ENCODE measurements around the gene MYBPHL.
"Not testable (repeated sequence)": the region's sequence is repeated elsewhere in the genome, so short reads cannot be mapped to it uniquely, and the experiment has no call there.

MYBPHL gene

DNA sequence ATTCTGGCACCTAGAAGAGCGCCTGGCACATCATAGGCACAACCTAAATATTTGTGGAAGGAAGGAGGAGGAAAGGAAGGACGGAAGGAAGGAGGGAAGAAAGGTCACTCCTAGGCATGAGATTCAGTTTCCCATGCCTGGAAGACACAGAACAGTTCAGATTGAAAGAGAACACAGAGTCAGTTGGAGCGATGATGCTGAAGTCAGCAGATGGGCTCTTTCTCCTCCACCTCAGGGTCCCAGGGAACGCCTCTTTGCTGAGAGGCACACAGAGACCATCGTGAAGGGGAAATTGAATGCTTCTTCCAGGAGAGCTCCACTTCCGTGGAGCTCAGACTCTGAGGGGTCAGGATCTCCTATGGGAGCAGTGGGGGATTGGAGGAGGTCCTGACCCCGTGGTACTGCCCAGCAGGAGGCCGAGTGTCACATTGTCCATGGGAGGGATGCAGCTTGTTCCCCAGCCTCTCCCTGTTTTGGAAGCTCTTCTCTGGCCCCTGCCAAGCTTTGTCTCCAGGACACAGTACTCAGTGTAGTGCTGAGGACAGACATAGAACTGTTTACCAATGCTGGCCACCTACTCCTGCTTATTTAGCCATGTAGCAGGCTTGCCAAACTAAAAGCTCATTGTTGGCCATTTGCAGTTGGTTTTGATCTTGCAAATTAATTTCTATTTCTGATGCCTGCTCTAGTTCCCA lies 2.4 kb downstream of the MYBPHL start:
- DNase-seq: no peak

DNA sequence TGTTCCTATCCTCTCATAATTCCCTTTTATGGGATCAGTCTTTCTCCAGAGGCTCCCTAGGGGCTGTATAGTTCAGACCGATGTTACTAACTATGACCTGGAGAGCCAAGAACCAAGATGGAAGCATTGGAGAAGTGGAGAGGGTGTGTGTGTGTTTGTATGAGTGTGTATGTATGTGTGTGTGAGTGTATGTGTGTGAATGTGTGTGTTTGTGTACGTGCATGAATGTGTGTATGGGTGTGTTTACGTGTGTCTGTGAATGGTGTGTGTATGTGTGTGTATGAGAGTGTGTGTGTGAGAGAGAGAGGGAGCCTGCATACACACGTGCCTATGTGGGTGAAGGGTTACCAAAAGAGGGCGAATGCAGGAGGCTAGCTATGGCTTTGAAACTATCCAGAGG lies 4.9 kb downstream of the MYBPHL start:
- DNase-seq: no peak

DNA sequence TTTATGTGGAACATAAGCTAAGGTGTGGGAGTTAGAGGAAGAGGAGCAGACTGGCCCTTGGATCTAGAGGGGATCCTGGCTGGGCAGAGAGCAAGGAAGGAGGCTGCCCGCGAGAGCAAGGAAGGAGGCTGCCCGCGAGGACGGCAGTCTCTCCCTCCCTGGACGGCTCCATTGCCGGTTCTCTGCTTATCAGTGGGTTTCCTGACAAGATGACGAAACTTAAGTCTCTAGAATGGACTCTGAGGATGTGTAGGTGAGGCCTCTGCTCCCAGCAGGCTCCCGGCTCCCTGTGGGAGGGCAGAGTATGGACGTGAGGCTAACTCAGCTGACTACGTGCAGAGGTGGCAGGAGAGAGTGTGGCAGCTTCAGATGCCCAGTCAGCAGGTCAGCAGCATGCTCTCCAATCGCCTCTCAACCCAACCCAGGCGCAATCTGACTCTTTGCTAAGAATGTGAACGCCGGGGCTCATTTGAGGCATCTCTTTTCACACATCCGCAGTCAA lies 6.1 kb downstream of the MYBPHL start:
- no peak for DNase-seq

DNA sequence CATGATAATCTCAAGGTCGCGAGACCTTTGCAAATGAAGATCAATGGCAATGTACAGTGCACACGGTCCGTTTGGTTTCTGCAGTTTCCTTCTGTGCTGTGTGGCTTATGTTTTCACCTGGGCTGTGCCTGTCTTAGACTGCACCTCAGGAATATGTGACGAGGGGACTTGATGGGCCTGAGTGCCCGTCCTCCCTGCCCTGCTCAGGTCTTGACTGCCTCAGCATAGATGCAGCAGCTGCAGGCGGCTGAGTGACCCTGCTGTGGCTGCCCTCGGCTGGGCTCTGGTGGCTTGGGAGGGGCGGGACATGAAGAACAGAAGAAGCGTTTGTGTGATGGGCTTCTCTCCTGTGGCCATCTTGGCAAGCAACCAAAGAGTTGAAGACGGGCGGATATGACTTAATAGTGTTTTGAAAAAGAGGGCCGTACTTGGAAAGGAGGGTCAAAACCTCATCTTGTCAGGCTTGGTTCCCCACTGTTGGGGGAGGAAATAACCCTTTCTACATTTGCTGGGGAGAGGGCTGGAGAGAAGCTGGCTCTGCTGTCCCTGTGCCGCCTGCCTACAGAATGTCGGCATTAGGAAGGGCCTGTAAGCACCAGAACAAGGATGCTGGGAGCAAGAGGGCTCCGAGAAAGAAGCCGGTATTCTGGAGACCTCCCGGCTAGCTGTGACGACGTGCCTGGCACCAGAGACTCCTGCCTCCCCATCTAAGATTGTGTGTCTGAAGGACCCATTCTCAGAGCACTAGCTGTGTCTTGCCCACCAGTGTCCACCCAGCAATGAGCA lies 7.1 kb downstream of the MYBPHL start:
- DNase-seq: no peak

- no peak for DNase-seq
Observed at GRCh38 chr1:109298666-109299557, 7.9 kb downstream of the MYBPHL start.

- DNase-seq: no peak
Observed at GRCh38 chr1:109296782-109297181, 10.0 kb downstream of the MYBPHL start.

DNA sequence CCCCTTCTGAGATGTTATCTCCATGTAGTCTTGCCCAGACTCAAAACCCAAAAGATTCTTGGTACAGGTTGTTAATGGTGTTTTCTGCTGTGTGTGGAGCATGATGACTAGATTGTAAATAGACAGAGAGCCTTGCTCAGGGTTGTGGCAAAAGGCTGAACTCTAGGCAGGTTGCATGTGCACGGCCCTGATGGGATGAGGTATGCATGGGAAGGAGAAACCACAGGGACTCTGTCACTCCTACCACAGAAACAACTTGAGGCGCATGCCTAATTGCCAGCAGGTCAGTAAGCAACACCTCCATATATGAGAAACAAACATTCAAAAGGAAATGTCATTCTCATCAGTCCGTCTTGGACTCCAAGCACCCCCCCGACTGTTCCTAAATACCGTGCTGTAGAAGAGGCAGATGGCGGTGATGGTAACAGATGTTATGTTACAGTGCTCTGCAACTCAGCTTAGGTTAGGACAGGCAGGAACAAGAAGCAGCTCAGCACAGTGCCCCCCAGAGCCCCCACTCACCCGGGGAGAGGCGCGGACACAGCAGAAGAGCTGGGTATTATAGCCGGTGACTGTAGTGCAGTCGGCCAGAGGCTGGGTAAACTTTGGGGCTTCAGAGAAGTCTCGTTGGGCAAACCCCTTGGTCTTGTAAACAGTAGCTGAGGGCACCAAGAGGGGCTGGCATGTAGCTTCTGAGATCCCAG lies 10.9 kb downstream of the MYBPHL start:
- no peak for DNase-seq

GRCh38 chr1:109294481-109294880 lies 12.3 kb downstream of the MYBPHL start:
- no peak for DNase-seq

DNA sequence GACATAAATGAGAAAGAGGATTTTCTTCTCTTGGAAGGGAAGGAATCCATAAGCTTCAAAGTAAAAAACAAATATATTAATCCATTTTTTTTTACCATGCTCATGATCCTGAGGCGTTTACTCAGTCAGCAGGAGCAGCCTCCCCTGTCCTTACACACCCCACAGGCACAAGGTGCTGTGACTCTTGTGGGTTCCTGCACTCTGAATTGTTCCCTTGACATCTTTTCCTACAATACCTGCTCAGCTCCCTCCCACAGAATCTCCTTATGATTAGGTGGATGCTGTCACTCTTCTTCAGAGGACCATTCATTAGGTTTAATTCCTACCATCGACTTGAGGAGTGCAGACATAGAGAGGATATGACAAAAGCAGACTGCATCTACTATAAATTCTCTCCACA lies 13.8 kb downstream of the MYBPHL start:
- DNase-seq: no peak

DNA sequence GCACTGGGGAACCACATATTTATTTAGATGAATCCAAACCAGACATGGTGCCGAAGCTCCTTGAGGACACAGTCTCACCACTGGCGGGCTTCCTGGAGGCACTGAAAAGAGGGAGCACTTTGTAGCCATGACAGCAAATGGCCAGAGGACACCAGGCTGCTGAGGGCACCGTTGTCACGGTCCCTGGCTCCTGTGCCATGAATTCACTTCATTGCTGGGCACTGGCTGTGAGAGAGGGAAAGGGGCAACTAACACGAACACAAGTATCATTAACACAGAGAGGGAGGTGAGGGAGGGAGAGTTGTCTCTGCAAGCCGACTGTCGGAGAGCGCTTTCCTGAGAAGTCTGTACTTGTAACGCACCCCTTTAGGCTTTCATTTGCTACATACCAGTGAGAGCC lies 14.4 kb downstream of the MYBPHL start:
- no peak for DNase-seq

GRCh38 chr1:109290998-109291397 lies 15.8 kb downstream of the MYBPHL start:
- no peak for DNase-seq

DNA sequence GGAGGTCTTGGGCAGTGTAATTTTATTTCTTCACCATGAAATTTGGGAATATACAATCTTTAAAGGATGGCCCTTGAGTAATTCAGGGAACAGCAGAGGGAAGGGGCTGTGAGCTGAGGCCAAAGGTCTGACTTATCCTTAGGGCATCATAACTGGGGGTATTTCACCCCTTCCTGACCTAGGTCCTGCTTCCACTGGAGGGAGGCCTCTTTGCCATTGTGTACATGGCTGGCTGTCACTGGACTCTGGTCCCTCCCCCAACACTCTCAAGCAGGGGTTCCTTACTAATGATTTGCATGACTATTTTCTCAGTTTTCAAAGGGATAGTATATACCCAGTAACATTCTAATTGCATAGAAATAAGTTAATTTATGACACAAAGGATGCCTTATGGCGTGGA lies 16.7 kb downstream of the MYBPHL start:
- DNase-seq: no peak

- DNase-seq: not testable (repeated sequence)
Observed at GRCh38 chr1:109286762-109287161, 20.0 kb downstream of the MYBPHL start.

GRCh38 chr1:109283748-109284600 lies 22.8 kb downstream of the MYBPHL start:
- DNase-seq: no peak

GRCh38 chr1:109282952-109283747 lies 23.7 kb downstream of the MYBPHL start, which contains the start of gene PSRC1:
PSRC1 (minus strand) TSS chr1:109283145.
- peak; percentile 93 for DNase-seq

- DNase-seq: no peak
Observed at GRCh38 chr1:109282497-109282951, 24.3 kb downstream of the MYBPHL start.

DNA sequence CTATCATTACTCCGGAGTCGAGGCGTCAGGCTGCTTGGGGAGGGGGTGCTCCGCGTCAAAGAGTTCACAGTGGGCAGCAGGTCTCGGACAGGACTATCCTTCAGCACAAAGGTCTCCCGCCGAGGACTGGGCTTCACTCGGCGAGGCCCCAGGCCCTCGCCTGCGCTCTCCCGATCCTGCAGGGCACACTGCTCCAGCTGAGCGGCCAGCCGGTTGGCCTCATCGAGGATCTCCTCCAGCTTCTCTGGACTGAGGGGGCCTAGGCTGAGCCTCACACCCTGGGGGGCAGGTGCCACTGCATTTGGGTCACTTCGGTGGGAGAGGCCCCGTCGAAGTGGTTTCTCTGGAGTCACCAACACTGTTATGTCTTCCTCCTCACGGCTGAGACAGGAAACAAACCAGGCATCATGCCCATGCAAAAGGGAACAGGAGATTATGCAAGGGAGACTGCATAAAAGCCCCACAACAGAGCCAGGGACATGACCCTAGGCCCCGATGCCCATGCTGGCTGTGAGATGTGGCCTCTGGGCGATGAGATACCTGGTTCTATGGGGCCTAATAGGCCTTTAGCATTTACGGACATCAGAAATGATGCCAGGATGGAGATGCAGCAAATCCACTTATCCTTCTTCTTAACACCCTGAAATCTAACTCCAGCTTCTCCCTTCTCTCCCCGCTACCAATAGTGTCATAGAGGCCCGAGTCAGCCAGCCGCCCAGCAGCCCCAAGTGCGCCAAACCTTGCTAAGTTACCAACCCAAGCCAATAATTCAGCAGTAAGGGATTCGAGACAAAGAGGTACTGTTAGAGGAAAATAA lies 24.9 kb downstream of the MYBPHL start:
- DNase-seq: no peak

DNA sequence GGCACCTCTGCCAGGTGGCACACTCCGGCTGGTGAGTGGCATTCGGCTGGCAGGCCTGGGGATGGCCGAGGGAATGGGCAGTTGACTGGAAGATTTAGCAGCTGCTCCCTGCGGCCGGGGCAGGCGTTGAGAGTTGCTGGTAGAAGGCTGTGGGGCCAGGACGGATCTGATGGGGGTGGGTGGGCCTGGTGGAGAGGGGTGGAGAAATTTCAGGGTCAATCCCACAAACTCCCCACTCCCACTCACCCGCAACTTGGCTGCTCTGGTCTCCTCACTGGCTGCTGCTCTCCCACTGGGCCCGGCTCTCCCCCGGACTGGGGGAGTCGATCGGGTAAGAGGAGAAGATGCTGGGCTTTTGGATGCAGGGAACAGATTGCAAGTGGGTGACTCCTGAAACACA lies 25.9 kb downstream of the MYBPHL start:
- DNase-seq: no peak

DNA sequence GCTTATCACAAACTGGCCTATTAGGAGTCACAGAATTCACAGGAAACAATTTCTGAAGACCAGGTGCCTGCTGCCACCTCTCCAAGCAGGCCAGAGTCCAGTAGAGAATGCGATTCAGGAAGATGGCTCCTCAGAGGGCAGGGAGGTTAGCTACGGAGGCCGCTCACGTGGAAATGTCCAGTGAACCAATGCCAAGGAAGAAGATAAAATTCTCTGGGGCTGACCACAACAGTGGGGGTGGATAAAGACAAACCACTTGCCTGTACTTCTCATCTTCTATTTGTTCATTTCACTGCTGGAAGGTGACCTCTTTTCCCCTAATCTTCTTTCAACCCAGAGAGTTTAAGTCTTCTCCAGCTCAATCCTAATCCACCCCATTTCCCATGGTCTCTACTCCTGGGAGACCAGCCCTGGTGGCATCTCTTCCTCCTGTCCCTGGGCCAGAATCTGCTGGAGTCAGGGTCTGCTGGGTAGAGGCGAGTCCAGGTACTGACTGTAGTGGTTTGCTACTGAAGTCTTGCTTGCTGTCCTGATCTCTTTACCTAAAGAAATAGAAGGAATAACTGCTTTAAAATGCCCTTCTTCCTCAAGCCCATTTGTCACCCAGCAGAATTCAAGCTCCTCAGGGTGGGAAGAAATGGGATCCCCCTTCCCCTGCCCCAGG lies 27.1 kb downstream of the MYBPHL start:
- no peak for DNase-seq
